Stimulated activated memory B cell treated with anti-CD40 and anti-IgM and Interleukin-4, amounts not matched to agents 10 μg/mL and 1 μg/mL and 100 μg/mL, for 72 hours (primary cell): ENCODE data around the gene CYP46A1.

ENCODE experiments used
- ATAC-seq: fragments of 150-1000 bp; cut with Tn5 transposase; 2 replicates; pipeline ENCODE4 v1.10.0; 2021
- H3K27ac Mint-ChIP-seq: one replicate; pipeline ENCODE4 v1.8.0; 2022; ENCODE audit warnings: mild to moderate bottlenecking, mixed read lengths
- H3K27me3 Mint-ChIP-seq: one replicate; pipeline ENCODE4 v1.8.0; 2022; ENCODE audit warnings: mixed read lengths
- H3K36me3 Mint-ChIP-seq: one replicate; pipeline ENCODE4 v1.8.0; 2022; ENCODE audit warnings: mixed read lengths
- H3K4me1 Mint-ChIP-seq: one replicate; pipeline ENCODE4 v1.8.0; 2022; ENCODE audit warnings: mixed read lengths
- H3K4me3 Mint-ChIP-seq: one replicate; pipeline ENCODE4 v1.8.0; 2022; ENCODE audit warnings: mild to moderate bottlenecking, moderate library complexity, mixed read lengths
- H3K9me3 Mint-ChIP-seq: one replicate; pipeline ENCODE4 v1.8.0; 2022; ENCODE audit warnings: mixed read lengths

CYP46A1 gene

GRCh38 chr14:99664937-99665273 lies 19.2 kb upstream of the CYP46A1 start:
- H3K27ac Mint-ChIP-seq = no peak overlapping the region
- no peaks in the 10 kb centered on the region for H3K4me1 Mint-ChIP-seq
- no peak overlapping the region for H3K4me3 Mint-ChIP-seq
- H3K9me3 Mint-ChIP-seq = peaks cover 3% of the 10 kb centered on the region
- peaks cover 65% of the 10 kb centered on the region for H3K27me3 Mint-ChIP-seq
- H3K36me3 Mint-ChIP-seq = no peaks in the 10 kb centered on the region
- no peak for ATAC-seq

- H3K27me3 Mint-ChIP-seq = peaks cover 64% of the 10 kb centered on the region
- peak; percentile 21 for ATAC-seq
- no peaks in the 10 kb centered on the region for H3K9me3 Mint-ChIP-seq
- H3K4me3 Mint-ChIP-seq = no peak overlapping the region
- H3K27ac Mint-ChIP-seq = no peak overlapping the region
- H3K36me3 Mint-ChIP-seq = no peaks in the 10 kb centered on the region
- no peaks in the 10 kb centered on the region for H3K4me1 Mint-ChIP-seq
These were observed 17.6 kb upstream of the CYP46A1 start for GRCh38 chr14:99666533-99666932.

- H3K27ac Mint-ChIP-seq = no peak overlapping the region
- no peaks in the 10 kb centered on the region for H3K36me3 Mint-ChIP-seq
- H3K4me3 Mint-ChIP-seq = no peak overlapping the region
- H3K9me3 Mint-ChIP-seq = no peaks in the 10 kb centered on the region
- ATAC-seq = no peak
- H3K4me1 Mint-ChIP-seq = no peaks in the 10 kb centered on the region
- peaks cover 64% of the 10 kb centered on the region for H3K27me3 Mint-ChIP-seq
These were observed 17.1 kb upstream of the CYP46A1 start for GRCh38 chr14:99667045-99667444.

GRCh38 chr14:99667821-99668220 lies 16.3 kb upstream of the CYP46A1 start:
- no peak overlapping the region for H3K27ac Mint-ChIP-seq
- no peaks in the 10 kb centered on the region for H3K4me1 Mint-ChIP-seq
- no peaks in the 10 kb centered on the region for H3K9me3 Mint-ChIP-seq
- H3K4me3 Mint-ChIP-seq = no peak overlapping the region
- H3K27me3 Mint-ChIP-seq = peaks cover 64% of the 10 kb centered on the region
- ATAC-seq = no peak
- H3K36me3 Mint-ChIP-seq = no peaks in the 10 kb centered on the region

GRCh38 chr14:99668307-99669295 lies 15.5 kb upstream of the CYP46A1 start:
- no peak overlapping the region for H3K27ac Mint-ChIP-seq
- no peaks in the 10 kb centered on the region for H3K36me3 Mint-ChIP-seq
- H3K27me3 Mint-ChIP-seq = peaks cover 63% of the 10 kb centered on the region
- ATAC-seq = no peak
- H3K4me1 Mint-ChIP-seq = no peaks in the 10 kb centered on the region
- H3K4me3 Mint-ChIP-seq = no peak overlapping the region
- no peaks in the 10 kb centered on the region for H3K9me3 Mint-ChIP-seq

GRCh38 chr14:99670361-99671234 lies 13.5 kb upstream of the CYP46A1 start:
- Mint-ChIP-seq H3K27ac (no peak overlapping the region), H3K9me3 (no peaks in the 10 kb centered on the region), H3K4me1 (no peaks in the 10 kb centered on the region), H3K4me3 (no peak overlapping the region), H3K36me3 (no peaks in the 10 kb centered on the region), H3K27me3 (peaks cover 62% of the 10 kb centered on the region)
- ATAC-seq = no peak

GRCh38 chr14:99671235-99672224 lies 12.6 kb upstream of the CYP46A1 start:
- peaks cover 62% of the 10 kb centered on the region for H3K27me3 Mint-ChIP-seq
- no peak for ATAC-seq
- no peaks in the 10 kb centered on the region for H3K9me3 Mint-ChIP-seq
- H3K4me1 Mint-ChIP-seq = no peaks in the 10 kb centered on the region
- no peak overlapping the region for H3K4me3 Mint-ChIP-seq
- no peak overlapping the region for H3K27ac Mint-ChIP-seq
- no peaks in the 10 kb centered on the region for H3K36me3 Mint-ChIP-seq

- Mint-ChIP-seq H3K27ac (no peak overlapping the region), H3K4me3 (no peak overlapping the region), H3K36me3 (no peaks in the 10 kb centered on the region), H3K4me1 (no peaks in the 10 kb centered on the region), H3K27me3 (peaks cover 51% of the 10 kb centered on the region), H3K9me3 (no peaks in the 10 kb centered on the region)
- no peak for ATAC-seq
These were observed 11.4 kb upstream of the CYP46A1 start for GRCh38 chr14:99672506-99673304.

- ATAC-seq = peak; percentile 57
- H3K4me3 Mint-ChIP-seq = no peak overlapping the region
- no peaks in the 10 kb centered on the region for H3K36me3 Mint-ChIP-seq
- H3K27ac Mint-ChIP-seq = no peak overlapping the region
- H3K9me3 Mint-ChIP-seq = peaks cover 2% of the 10 kb centered on the region
- no peaks in the 10 kb centered on the region for H3K4me1 Mint-ChIP-seq
- peaks cover 43% of the 10 kb centered on the region for H3K27me3 Mint-ChIP-seq
These were observed 10.6 kb upstream of the CYP46A1 start for GRCh38 chr14:99673305-99674063.

GRCh38 chr14:99674064-99674650 lies 9.9 kb upstream of the CYP46A1 start:
- no peak for ATAC-seq
- Mint-ChIP-seq H3K27ac (no peak overlapping the region), H3K4me1 (no peaks in the 10 kb centered on the region), H3K9me3 (peaks cover 6% of the 10 kb centered on the region), H3K36me3 (no peaks in the 10 kb centered on the region), H3K4me3 (no peak overlapping the region), H3K27me3 (peaks cover 36% of the 10 kb centered on the region)

- no peaks in the 10 kb centered on the region for H3K36me3 Mint-ChIP-seq
- peaks cover 34% of the 10 kb centered on the region for H3K27me3 Mint-ChIP-seq
- H3K27ac Mint-ChIP-seq = no peak overlapping the region
- peak; percentile 64 for ATAC-seq
- peaks cover 7% of the 10 kb centered on the region for H3K9me3 Mint-ChIP-seq
- no peaks in the 10 kb centered on the region for H3K4me1 Mint-ChIP-seq
- H3K4me3 Mint-ChIP-seq = no peak overlapping the region
These were observed 9.2 kb upstream of the CYP46A1 start for GRCh38 chr14:99674776-99675381.

- peaks cover 30% of the 10 kb centered on the region for H3K27me3 Mint-ChIP-seq
- no peaks in the 10 kb centered on the region for H3K4me1 Mint-ChIP-seq
- no peak for ATAC-seq
- no peaks in the 10 kb centered on the region for H3K36me3 Mint-ChIP-seq
- no peak overlapping the region for H3K27ac Mint-ChIP-seq
- peaks cover 7% of the 10 kb centered on the region for H3K9me3 Mint-ChIP-seq
- H3K4me3 Mint-ChIP-seq = no peak overlapping the region
These were observed 8.7 kb upstream of the CYP46A1 start for GRCh38 chr14:99675382-99675835.

- Mint-ChIP-seq H3K36me3 (no peaks in the 10 kb centered on the region), H3K4me3 (no peak overlapping the region), H3K9me3 (peaks cover 7% of the 10 kb centered on the region), H3K27me3 (peaks cover 24% of the 10 kb centered on the region), H3K4me1 (no peaks in the 10 kb centered on the region), H3K27ac (no peak overlapping the region)
- no peak for ATAC-seq
These were observed 8.1 kb upstream of the CYP46A1 start for GRCh38 chr14:99675951-99676350.
